Measurements from ENCODE around the gene CDH15.
A peak's percentile ranks its signal among the peaks of the same experiment; 100 is the strongest.

Gene CDH15

GRCh38 chr16:89217388-89218191 lies 46.0 kb downstream of the CDH15 start, which contains the start of gene ZNF778:
ZNF778 (plus strand) TSS chr16:89217703; CDS start chr16:89221128, 3,425 bp downstream.
- Histone ChIP-seq H3K9ac (ENCODE audit: low read length) (peak within 1 kb of the TSS; percentile 83), H2AFZ (ENCODE audit: low read length) (peak within 1 kb of the TSS; percentile 63; the same call in 1 of the 2 replicates), H3K9me3 (replicated peaks; ENCODE audit: insufficient read depth, low read length) (no peaks in the 10 kb centered on the region), H3K36me3 (replicated peaks; ENCODE audit: insufficient read depth, low read length) (no peaks in the 10 kb centered on the region), H3K4me3 (ENCODE audit: low read length) (peak within 1 kb of the TSS; percentile 76), H3F3A (ENCODE audit: insufficient read depth, low read length) (peaks cover 4% of the 10 kb centered on the region; the same call in 1 of the 2 replicates), H3K79me2 (ENCODE audit: low read length) (0 out of 2 replicates have a peak, but pooled peaks cover 4% of the 10 kb centered on the region), H3K27ac (ENCODE audit: low read length) (peak within 1 kb of the TSS; percentile 59; the same call in 1 of the 2 replicates), H3K27me3 (replicated peaks; ENCODE audit: insufficient read depth, low read length) (no peaks in the 10 kb centered on the region), H3K4me2 (ENCODE audit: low read depth, low read length) (peak within 1 kb of the TSS; percentile 97), H4K20me1 (ENCODE audit: insufficient read depth, low read length) (no peaks in the 10 kb centered on the region), H3K9me2 (replicated peaks; ENCODE audit: insufficient read depth, low read length) (no peaks in the 10 kb centered on the region), H3K4me1 (ENCODE audit: low read length) (no peaks in the 10 kb centered on the region)
- peak; percentile 79 for DNase-seq
- no peak for TF ChIP-seq EZH2phosphoT487 (IDR thresholded peaks at IDR 0.05; ENCODE audit: low read length)
- no peak for TF ChIP-seq CTCF (IDR thresholded peaks at IDR 0.05; ENCODE audit: low read length)
- no peak for TF ChIP-seq EZH2 (optimal IDR thresholded peaks at IDR 0.05; ENCODE audit: low read depth, low read length)

GRCh38 chr16:89219365-89219764 lies 47.8 kb downstream of the CDH15 start:
- Histone ChIP-seq H3K9ac (ENCODE audit: low read length) (no peak overlapping the region), H3K36me3 (replicated peaks; ENCODE audit: insufficient read depth, low read length) (no peaks in the 10 kb centered on the region), H3K27me3 (replicated peaks; ENCODE audit: insufficient read depth, low read length) (no peaks in the 10 kb centered on the region), H3F3A (ENCODE audit: insufficient read depth, low read length) (peaks cover 4% of the 10 kb centered on the region; the same call in 1 of the 2 replicates), H3K4me3 (ENCODE audit: low read length) (no peak overlapping the region), H3K9me2 (replicated peaks; ENCODE audit: insufficient read depth, low read length) (no peaks in the 10 kb centered on the region), H3K79me2 (ENCODE audit: low read length) (0 out of 2 replicates have a peak, but pooled peaks cover 4% of the 10 kb centered on the region), H3K4me2 (ENCODE audit: low read depth, low read length) (no peak overlapping the region), H3K27ac (ENCODE audit: low read length) (no peak overlapping the region), H2AFZ (ENCODE audit: low read length) (no peak overlapping the region), H3K4me1 (ENCODE audit: low read length) (no peaks in the 10 kb centered on the region), H3K9me3 (replicated peaks; ENCODE audit: insufficient read depth, low read length) (no peaks in the 10 kb centered on the region), H4K20me1 (ENCODE audit: insufficient read depth, low read length) (no peaks in the 10 kb centered on the region)
- no peak for TF ChIP-seq EZH2phosphoT487 (IDR thresholded peaks at IDR 0.05; ENCODE audit: low read length)
- no peak for TF ChIP-seq CTCF (IDR thresholded peaks at IDR 0.05; ENCODE audit: low read length)
- TF ChIP-seq EZH2 (optimal IDR thresholded peaks at IDR 0.05; ENCODE audit: low read depth, low read length) = no peak
- DNase-seq = no peak

- no peak overlapping the region for H3K27ac ChIP-seq (ENCODE audit: low read length)
- TF ChIP-seq EZH2phosphoT487 (IDR thresholded peaks at IDR 0.05; ENCODE audit: low read length) (no peak), CTCF (IDR thresholded peaks at IDR 0.05; ENCODE audit: low read length) (no peak), EZH2 (optimal IDR thresholded peaks at IDR 0.05; ENCODE audit: low read depth, low read length) (no peak)
- H3K9ac ChIP-seq (ENCODE audit: low read length) = no peak overlapping the region
- DNase-seq = no peak
- no peaks in the 10 kb centered on the region for H3K4me1 ChIP-seq (ENCODE audit: low read length)
- H3K79me2 ChIP-seq (ENCODE audit: low read length) = 0 out of 2 replicates have a peak, but pooled peaks cover 4% of the 10 kb centered on the region
- no peaks in the 10 kb centered on the region for H3K27me3 ChIP-seq (replicated peaks; ENCODE audit: insufficient read depth, low read length)
- no peaks in the 10 kb centered on the region for H4K20me1 ChIP-seq (ENCODE audit: insufficient read depth, low read length)
- peaks cover 4% of the 10 kb centered on the region; the same call in 1 of the 2 replicates for H3F3A ChIP-seq (ENCODE audit: insufficient read depth, low read length)
- no peak overlapping the region for H3K4me3 ChIP-seq (ENCODE audit: low read length)
- no peak overlapping the region for H2AFZ ChIP-seq (ENCODE audit: low read length)
- H3K9me3 ChIP-seq (replicated peaks; ENCODE audit: insufficient read depth, low read length) = no peaks in the 10 kb centered on the region
- no peaks in the 10 kb centered on the region for H3K36me3 ChIP-seq (replicated peaks; ENCODE audit: insufficient read depth, low read length)
- H3K9me2 ChIP-seq (replicated peaks; ENCODE audit: insufficient read depth, low read length) = no peaks in the 10 kb centered on the region
- no peak overlapping the region for H3K4me2 ChIP-seq (ENCODE audit: low read depth, low read length)
Observed at GRCh38 chr16:89221604-89222003, 50.1 kb downstream of the CDH15 start.
